ENCODE data around the gene VPS35L. TPM values are rescaled to one million over a fixed set of nuclear protein-coding genes. Genes with fewer than 3 reads are reported as not detected.
"Not testable (repeated sequence)": the region's sequence is repeated elsewhere in the genome, so short reads cannot be mapped to it uniquely, and the experiment has no call there.

Gene VPS35L
- total RNA-seq, 2 donors from 2014 or later: 27.0 to 28.3 TPM

DNA sequence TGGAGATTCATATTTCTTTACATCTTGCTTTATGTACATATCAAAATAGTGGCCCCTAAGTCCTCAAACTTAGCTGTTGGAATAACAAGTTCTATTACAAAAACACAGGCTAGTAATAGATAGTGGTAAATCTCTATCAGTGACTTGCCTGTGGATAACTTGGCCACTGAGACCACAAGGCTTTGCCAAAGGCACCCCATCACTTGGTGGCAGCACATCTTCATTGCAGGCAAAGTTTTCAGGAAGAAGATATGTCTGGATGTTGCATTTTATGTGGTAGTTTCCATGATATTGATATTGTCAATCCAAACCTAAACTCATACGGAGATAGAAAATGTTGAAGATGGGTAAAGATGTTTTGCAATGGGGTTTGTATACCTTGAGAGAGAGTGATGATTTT lies 104.1 kb downstream of the VPS35L start:
- no peak overlapping the region for H3K27ac ChIP-seq
- no peak overlapping the region for H3K4me3 ChIP-seq
- no peak for DNase-seq (ENCODE audit: low spot score)
- no peaks in the 10 kb centered on the region for H3K4me1 ChIP-seq
- no peaks in the 10 kb centered on the region for H3K9me3 ChIP-seq
- TF ChIP-seq, protein P1, sequence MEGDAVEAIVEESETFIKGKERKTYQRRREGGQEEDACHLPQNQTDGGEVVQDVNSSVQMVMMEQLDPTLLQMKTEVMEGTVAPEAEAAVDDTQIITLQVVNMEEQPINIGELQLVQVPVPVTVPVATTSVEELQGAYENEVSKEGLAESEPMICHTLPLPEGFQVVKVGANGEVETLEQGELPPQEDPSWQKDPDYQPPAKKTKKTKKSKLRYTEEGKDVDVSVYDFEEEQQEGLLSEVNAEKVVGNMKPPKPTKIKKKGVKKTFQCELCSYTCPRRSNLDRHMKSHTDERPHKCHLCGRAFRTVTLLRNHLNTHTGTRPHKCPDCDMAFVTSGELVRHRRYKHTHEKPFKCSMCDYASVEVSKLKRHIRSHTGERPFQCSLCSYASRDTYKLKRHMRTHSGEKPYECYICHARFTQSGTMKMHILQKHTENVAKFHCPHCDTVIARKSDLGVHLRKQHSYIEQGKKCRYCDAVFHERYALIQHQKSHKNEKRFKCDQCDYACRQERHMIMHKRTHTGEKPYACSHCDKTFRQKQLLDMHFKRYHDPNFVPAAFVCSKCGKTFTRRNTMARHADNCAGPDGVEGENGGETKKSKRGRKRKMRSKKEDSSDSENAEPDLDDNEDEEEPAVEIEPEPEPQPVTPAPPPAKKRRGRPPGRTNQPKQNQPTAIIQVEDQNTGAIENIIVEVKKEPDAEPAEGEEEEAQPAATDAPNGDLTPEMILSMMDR (IDR thresholded peaks at IDR 0.05): peak in 1 of 2 donors; percentile 39
- H3K36me3 ChIP-seq: peaks cover 2% of the 10 kb centered on the region
- H3K27me3 ChIP-seq: no peaks in the 10 kb centered on the region

DNA sequence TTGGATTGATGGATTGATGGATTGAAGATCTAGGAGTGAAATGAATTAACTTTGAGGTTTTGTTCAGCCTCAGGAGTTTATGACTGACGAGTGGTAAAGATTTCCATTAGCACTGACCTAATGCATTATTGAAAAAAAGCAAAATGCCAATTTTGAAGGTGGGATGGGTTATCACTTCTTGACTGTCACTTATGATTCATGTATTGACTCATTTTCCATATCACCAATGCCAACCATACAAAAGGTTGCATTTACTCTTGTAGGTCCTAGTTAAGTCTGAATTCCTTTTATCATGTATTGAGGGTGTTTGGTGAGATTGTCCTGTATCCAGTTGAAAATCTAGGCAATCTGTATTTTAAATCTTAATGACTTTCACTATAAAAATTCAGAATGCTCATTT lies 104.9 kb downstream of the VPS35L start:
- TF ChIP-seq, protein P1 (IDR thresholded peaks at IDR 0.05): no peak
- no peaks in the 10 kb centered on the region for H3K27me3 ChIP-seq
- no peaks in the 10 kb centered on the region for H3K36me3 ChIP-seq
- H3K9me3 ChIP-seq: peaks cover 0 to 3% of the 10 kb centered on the region in 2 donors
- H3K27ac ChIP-seq: no peak overlapping the region
- H3K4me1 ChIP-seq: no peaks in the 10 kb centered on the region
- H3K4me3 ChIP-seq: no peak overlapping the region
- no peak for DNase-seq (ENCODE audit: low spot score)

DNA sequence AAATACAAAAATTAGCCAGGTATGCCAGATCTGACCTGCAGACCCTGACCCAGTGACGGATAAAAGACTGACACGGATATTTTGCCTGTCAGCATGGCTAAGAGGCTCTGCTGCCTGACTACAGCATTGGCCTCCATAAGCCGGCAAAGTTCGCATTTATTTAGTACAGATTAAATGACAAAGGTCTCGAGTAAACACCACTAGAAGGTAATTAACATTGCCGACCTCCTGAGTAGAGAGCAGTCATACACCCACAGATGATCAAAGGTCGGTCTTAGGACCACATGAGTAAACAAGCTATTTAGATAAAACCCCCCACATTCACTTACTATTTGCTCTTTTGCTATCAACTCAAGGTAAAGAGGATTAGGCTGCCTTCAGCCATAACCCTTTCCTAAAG lies 106.8 kb downstream of the VPS35L start:
- DNase-seq (ENCODE audit: low spot score): no peak
- Histone ChIP-seq H3K4me1 (peaks cover 0 to 15% of the 10 kb centered on the region in 2 donors), H3K9me3 (peaks cover 0 to 4% of the 10 kb centered on the region in 2 donors), H3K27me3 (no peaks in the 10 kb centered on the region), H3K4me3 (no peak overlapping the region), H3K36me3 (no peaks in the 10 kb centered on the region), H3K27ac (no peak overlapping the region)
- TF ChIP-seq, protein P1 (IDR thresholded peaks at IDR 0.05): no peak

DNA sequence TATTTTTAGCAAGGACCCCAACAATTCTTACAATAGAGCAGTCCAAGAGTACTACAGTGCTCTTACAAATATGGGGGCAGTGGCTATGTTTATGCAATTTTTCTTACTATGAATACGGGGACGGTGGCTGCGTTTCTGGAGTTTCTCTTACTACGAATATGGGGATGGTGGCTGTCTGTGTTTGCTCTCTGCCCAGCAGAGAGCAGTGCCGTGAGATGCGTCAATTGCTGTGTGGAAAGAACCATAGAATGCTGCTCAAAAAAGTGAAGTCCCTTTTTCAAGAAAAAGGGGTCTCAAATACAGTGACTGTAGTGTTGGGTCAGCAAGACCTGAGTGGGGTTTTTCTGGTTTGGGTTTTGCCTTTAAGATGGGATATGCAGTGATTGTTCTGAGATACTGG lies 108.7 kb downstream of the VPS35L start:
- peaks cover 0 to 4% of the 10 kb centered on the region in 2 donors for H3K9me3 ChIP-seq
- TF ChIP-seq, protein P1 (IDR thresholded peaks at IDR 0.05): no peak
- no peak overlapping the region for H3K27ac ChIP-seq
- DNase-seq (ENCODE audit: low spot score): no peak
- H3K27me3 ChIP-seq: no peaks in the 10 kb centered on the region
- peaks cover 4% of the 10 kb centered on the region for H3K36me3 ChIP-seq
- peaks cover 0 to 15% of the 10 kb centered on the region in 2 donors for H3K4me1 ChIP-seq
- H3K4me3 ChIP-seq: no peak overlapping the region

DNA sequence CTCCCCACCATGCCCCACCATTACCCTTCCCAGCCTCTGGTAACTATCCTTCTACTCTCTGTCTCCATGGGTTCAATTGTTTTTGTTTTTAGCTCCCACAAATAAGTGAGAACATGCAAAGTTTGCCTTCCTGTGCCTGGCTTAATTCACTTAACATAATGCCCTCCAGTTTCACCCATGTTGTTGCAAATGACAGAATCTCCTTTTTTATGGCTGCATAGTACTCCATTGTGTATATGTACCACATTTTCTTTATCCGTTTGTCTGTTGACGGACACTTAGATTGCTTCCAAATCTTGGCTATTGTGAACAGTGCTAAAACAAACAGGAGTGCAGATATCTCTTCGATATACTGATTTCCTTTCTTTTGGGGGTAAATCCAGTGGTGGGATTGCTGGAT lies 109.8 kb downstream of the VPS35L start:
- H3K9me3 ChIP-seq; DNase-seq (ENCODE audit: low spot score); H3K4me3 ChIP-seq; H3K27ac ChIP-seq; H3K27me3 ChIP-seq: not testable (repeated sequence)
- H3K36me3 ChIP-seq: peaks cover 13% of the 10 kb centered on the region
- H3K4me1 ChIP-seq: peaks cover 0 to 15% of the 10 kb centered on the region in 2 donors

DNA sequence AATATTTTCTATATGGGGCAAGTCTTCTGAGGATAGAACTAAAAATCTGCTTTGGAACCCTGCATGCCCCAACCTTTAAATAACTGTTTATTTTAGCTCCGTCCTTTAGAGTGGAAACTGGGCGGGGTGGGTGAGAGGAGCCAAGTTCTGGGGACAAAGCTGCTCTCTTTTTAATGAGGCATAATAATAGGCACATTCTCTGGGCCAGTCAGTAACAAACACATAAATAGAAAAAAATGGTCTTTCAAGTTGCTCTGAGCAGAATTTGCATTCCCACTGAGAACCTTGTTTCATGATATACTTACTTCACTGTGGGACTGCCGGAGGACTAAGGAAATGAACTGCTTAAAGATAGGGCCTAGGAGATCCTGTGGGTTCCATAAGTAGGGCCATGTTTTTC lies 111.0 kb downstream of the VPS35L start:
- TF ChIP-seq, protein P1 (IDR thresholded peaks at IDR 0.05): no peak
- no peak for DNase-seq (ENCODE audit: low spot score)
- Histone ChIP-seq H3K4me1 (peaks cover 0 to 15% of the 10 kb centered on the region in 2 donors), H3K27ac (peak overlapping the region; percentile 32 to 34), H3K9me3 (peaks cover 0 to 4% of the 10 kb centered on the region in 2 donors), H3K4me3 (no peak overlapping the region), H3K27me3 (no peaks in the 10 kb centered on the region), H3K36me3 (peaks cover 19% of the 10 kb centered on the region)

All from right atrium auricular region (tissue), 2 donors.